Measurements from ENCODE around the gene TMED6. TPM values are rescaled to one million over a fixed set of nuclear protein-coding genes. Genes with fewer than 3 reads are reported as not detected.

The TMED6 gene
- total RNA-seq, 1 donor, result not detected

GRCh38 chr16:69319381-69319780, 32.2 kb downstream of the TMED6 start:
- H3K4me3 ChIP-seq (ENCODE audit: low read depth, low read length), result no peak overlapping the region
- DNase-seq (ENCODE audit: low read depth), result no peak
- TF ChIP-seq, protein P1, sequence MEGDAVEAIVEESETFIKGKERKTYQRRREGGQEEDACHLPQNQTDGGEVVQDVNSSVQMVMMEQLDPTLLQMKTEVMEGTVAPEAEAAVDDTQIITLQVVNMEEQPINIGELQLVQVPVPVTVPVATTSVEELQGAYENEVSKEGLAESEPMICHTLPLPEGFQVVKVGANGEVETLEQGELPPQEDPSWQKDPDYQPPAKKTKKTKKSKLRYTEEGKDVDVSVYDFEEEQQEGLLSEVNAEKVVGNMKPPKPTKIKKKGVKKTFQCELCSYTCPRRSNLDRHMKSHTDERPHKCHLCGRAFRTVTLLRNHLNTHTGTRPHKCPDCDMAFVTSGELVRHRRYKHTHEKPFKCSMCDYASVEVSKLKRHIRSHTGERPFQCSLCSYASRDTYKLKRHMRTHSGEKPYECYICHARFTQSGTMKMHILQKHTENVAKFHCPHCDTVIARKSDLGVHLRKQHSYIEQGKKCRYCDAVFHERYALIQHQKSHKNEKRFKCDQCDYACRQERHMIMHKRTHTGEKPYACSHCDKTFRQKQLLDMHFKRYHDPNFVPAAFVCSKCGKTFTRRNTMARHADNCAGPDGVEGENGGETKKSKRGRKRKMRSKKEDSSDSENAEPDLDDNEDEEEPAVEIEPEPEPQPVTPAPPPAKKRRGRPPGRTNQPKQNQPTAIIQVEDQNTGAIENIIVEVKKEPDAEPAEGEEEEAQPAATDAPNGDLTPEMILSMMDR (IDR thresholded peaks at IDR 0.05; ENCODE audit: insufficient read depth, low read depth, low read length), result no peak

GRCh38 chr16:69318911-69319289, 32.7 kb downstream of the TMED6 start:
- TF ChIP-seq, protein P1 (IDR thresholded peaks at IDR 0.05; ENCODE audit: insufficient read depth, low read depth, low read length), result no peak
- no peak for DNase-seq (ENCODE audit: low read depth)
- no peak overlapping the region for H3K4me3 ChIP-seq (ENCODE audit: low read depth, low read length)

DNA sequence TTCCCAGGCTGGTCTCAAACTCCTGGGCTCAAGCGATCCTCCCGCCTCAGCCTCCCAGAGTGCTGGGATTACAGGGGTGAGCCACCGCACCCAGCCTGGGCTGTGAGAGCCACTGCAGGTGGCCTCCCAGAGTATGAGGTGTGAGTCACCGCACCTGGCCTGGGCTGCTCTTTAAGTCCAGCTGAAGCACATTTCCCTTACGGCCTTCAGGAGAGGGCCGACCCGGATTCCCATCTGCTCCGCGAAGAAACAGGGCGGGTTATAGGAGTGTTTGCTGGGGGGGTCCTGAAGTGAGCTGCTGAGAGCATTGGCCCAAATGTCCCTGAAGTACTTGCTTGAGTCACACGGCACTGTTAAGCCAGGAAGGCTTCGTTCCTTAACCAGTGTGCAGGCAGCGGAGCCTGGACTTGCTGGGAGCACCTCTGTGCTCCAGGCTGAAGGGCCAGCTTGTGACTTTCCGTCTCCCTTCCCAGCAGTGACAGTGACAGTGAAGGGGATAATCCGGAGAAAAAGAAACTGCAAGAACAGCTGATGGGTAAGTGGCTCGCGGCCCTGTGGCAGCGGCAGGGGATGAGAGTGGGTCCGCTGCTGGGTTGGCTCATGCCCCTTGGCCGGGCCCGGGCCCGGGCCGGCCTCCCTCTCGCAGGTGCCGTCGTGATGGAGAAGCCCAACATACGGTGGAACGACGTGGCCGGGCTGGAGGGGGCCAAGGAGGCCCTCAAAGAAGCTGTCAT, 33.2 kb downstream of the TMED6 start:
- DNase-seq (ENCODE audit: low read depth), result no peak
- TF ChIP-seq, protein P1 (IDR thresholded peaks at IDR 0.05; ENCODE audit: insufficient read depth, low read depth, low read length), result no peak
- no peak overlapping the region for H3K4me3 ChIP-seq (ENCODE audit: low read depth, low read length)

DNA sequence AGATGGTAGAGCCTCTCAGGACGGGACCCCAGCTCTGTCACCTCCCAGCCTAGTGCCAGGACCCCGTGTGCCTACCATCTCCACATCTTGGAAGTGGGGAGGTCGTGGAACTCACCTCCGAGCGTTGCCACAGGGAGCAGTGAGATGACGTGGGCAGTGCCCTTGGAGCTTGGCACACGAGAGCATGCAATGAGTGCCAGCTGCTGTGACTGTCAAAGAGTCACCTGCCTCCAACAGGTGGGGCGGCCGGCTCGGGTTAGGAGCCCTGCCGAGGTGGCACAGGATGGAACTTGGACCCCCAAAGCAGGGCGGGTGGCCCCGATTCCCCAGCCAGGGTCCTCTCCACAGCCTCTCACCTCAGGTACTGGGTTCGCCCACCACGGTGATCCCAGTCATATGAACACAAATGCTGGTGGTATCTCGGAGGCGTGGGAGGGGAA, 35.0 kb downstream of the TMED6 start:
- TF ChIP-seq, protein P1 (IDR thresholded peaks at IDR 0.05; ENCODE audit: insufficient read depth, low read depth, low read length), result no peak

DNA sequence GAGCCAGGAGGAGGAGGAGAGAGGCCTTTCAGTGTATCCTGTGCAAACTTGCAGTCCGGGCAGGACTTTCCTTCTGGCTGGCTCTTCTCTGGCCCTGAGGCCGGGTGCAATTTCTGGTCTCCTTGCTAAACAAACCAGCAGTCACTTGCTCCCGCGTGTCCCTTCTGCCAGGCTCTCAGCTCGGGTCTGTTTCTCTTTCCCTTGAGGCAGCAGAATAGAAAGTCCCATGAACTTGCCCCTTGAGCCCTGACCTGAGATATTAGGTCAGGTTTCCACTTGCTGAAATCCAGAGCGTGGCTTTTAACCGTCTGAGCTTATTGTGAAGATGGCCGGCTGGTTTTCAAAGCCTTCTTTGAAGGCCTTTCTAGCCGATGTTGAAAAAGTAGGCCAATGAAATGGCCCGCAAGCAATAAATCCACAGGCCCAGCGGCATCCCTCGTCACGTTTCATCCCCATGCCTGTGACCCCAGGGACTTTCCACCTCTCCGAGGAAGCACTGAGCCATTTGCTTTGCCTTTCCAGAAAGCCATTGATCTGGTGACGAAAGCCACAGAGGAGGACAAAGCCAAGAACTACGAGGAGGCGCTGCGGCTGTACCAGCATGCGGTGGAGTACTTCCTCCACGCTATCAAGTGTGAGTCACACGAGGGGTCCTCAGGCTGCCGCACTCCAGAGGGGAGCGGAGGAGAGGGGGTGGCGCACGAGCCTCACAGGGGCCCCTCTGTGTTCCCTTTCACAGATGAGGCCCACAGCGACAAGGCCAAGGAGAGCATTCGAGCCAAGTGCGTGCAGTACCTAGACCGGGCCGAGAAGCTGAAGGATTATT, 35.9 kb downstream of the TMED6 start:
- TF ChIP-seq, protein P1 (IDR thresholded peaks at IDR 0.05; ENCODE audit: insufficient read depth, low read depth, low read length), result no peak
- H3K4me3 ChIP-seq (ENCODE audit: low read depth, low read length), result no peak overlapping the region
- no peak for DNase-seq (ENCODE audit: low read depth)

More for the DNA sequence above, 35.0 kb downstream of the TMED6 start:
- DNase-seq (ENCODE audit: low read depth), result no peak
- H3K4me3 ChIP-seq (ENCODE audit: low read depth, low read length), result no peak overlapping the region

DNA sequence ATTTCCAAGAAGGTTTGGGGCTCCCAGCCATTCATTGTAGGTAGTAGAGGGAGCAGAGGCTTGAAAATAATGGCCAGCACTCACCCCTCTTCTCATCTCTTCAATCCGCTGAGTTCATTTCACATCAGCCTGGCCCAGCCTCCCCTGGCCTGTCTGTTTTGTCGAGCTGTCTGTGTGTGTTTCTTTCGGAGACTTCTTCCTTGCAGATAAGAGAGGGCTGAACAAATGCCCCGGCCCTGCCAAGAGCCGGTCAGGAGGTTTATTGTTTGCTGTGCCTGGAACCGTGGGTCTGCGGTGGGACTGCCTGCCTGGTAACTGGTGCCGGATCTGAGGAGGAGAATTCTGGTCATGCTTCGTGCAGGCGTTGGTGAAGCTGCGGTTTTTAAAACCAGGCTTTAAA, 37.1 kb downstream of the TMED6 start:
- no peak for DNase-seq (ENCODE audit: low read depth)
- TF ChIP-seq, protein P1 (IDR thresholded peaks at IDR 0.05; ENCODE audit: insufficient read depth, low read depth, low read length), result no peak
- H3K4me3 ChIP-seq (ENCODE audit: low read depth, low read length), result no peak overlapping the region
